GM06990 (cell line): Measurements from ENCODE around the gene HOXB9.
A peak's percentile ranks its signal among the peaks of the same experiment; 100 is the strongest.

Source experiments
- DNase-seq: peaks from one replicate; pipeline ENCODE4 v3.0.0-alpha.2; 2011; ENCODE audit not compliant: insufficient read length; ENCODE audit errors: extremely low read depth
- H3K27me3 ChIP-seq: replicated peaks from 2 replicates; pipeline ENCODE4 v1.6.0; 2011; ENCODE audit warnings: low read length; ENCODE audit not compliant: control insufficient read depth, insufficient read depth
- H3K36me3 ChIP-seq: 2 replicates; pipeline ENCODE4 v1.5.1; 2011; ENCODE audit warnings: low read length; ENCODE audit not compliant: control insufficient read depth, insufficient read depth
- H3K4me3 ChIP-seq: replicated peaks from 2 replicates; pipeline ENCODE4 v1.5.1; 2011; ENCODE audit warnings: low read depth, mild to moderate bottlenecking, control low read depth, low read length
- TF ChIP-seq, protein P1 (sequence below): IDR thresholded peaks from 2 replicates; pipeline ENCODE4 v1.5.1; 2011; ENCODE audit warnings: low read length, control low read depth, mild to moderate bottlenecking, inconsistent platforms; ENCODE audit not compliant: insufficient read depth, poor library complexity, severe bottlenecking

Gene HOXB9

DNA sequence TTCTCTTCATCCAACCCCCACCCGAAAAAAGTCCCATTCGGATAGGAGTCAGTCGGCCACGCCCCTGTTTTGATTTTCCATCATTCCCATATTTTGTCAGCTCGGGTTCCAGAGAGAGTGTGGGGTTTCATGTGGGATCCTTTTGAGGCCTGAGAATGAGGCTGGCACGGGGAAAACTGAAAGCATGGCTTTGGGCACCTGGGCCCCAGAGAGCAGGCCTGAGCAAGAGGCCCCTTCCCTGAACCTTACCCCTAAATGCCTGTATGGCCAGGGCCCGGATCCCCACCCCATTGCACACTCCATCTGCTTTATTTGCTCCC lies 43.4 kb downstream of the HOXB9 start:
- no peak overlapping the region for H3K4me3 ChIP-seq
- H3K36me3 ChIP-seq: no peaks in the 10 kb centered on the region
- H3K27me3 ChIP-seq: no peaks in the 10 kb centered on the region
- no peak for DNase-seq
- TF ChIP-seq, protein P1, sequence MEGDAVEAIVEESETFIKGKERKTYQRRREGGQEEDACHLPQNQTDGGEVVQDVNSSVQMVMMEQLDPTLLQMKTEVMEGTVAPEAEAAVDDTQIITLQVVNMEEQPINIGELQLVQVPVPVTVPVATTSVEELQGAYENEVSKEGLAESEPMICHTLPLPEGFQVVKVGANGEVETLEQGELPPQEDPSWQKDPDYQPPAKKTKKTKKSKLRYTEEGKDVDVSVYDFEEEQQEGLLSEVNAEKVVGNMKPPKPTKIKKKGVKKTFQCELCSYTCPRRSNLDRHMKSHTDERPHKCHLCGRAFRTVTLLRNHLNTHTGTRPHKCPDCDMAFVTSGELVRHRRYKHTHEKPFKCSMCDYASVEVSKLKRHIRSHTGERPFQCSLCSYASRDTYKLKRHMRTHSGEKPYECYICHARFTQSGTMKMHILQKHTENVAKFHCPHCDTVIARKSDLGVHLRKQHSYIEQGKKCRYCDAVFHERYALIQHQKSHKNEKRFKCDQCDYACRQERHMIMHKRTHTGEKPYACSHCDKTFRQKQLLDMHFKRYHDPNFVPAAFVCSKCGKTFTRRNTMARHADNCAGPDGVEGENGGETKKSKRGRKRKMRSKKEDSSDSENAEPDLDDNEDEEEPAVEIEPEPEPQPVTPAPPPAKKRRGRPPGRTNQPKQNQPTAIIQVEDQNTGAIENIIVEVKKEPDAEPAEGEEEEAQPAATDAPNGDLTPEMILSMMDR: no peak

DNA sequence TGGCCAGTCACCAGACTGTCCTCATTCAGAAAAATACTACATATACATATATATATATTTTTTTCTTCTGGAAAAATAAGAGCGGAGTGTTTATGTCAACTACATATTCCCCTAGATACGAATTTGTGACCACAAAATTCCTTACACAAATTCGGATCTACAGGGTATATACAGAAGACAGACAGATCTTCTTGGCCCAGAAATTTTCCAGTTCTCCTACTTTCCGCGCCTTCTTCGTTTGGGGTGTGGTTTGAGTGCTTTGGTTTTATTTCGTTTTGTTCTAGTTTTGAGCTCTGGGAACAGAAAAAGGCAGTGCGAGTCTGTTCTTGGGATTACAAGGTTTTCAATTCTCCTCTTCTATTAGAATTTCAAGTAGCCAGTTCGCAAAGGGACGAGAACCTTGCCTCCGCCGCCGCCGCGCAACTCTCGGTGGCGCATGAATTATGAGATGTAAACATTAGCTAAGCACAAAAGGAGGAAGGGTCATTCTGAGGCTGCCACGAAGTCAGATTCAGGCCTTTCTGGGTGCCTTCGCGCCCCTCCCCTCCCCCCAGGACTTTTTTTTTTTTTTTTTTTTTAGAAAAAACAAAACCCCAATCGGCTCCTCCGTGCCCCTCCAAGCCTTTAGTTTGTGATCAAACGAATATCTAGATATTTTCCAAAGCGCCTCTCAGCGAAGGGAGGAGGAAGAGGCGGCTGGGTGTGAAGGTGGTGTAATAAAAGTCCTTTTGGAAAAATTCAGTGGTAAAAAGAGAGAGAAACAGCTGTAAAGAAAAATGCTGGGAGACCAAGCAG lies 46.2 kb downstream of the HOXB9 start:
- H3K36me3 ChIP-seq: no peaks in the 10 kb centered on the region
- no peak for DNase-seq
- no peak overlapping the region; the same call in 1 of the 2 replicates for H3K4me3 ChIP-seq
- H3K27me3 ChIP-seq: no peaks in the 10 kb centered on the region
- TF ChIP-seq, protein P1: no peak

DNA sequence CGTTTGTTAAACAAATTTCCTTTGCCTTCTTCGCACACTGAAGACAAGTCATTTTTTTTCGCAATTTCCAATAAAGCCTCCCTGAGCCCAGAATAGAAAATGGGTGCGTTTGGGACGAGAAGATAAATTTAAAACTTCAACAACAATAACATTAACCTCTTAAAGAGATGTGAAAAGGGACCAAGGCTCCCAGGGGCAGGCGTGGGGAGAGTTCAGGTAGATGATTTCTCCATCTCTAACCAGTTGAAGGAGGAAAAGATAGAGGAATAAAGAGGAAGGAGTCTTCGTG lies 46.7 kb downstream of the HOXB9 start:
- TF ChIP-seq, protein P1: no peak
- DNase-seq: no peak
- H3K27me3 ChIP-seq: no peaks in the 10 kb centered on the region
- peak overlapping the region; percentile 75 for H3K4me3 ChIP-seq
- H3K36me3 ChIP-seq: no peaks in the 10 kb centered on the region

DNA sequence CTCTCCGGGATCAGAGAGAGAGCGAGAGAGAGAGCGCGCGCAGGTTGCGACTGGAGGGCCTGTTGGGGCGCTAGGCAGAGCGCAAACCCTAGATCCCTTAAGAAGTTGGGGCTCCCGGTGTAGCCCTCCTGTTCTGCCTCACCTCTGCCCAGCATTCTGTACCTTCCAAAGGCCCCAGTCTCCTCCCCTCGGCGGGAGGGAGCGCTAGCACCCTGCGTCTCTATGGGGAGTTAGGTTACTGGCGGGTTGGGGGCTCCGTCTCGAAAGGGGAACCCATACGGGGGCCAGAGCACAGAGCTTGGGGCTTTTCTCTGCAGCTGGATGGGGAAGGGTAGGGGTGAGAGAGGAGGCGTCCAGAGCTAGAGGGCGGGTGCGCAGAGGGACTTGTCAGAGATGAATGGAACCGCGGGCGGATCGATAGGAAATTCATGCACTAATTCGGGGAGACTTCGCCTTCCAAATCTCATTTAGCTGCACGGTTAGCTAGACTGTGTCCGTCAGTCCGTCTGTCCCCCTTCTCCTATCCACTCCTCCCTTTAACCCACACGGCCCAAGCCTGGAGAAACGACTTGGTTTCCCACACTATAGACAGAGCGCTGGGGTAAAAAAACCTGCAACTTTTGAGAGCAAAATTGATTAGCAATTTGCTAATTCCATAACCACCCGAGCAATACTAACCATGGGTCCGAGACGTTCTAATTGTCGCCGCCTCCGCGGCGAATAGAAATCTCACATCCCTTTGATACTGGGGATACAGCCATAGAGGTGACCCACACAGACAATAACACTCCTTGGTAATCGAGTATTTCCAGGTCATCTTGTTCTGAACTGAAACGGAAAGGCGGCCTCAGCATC lies 47.3 kb downstream of the HOXB9 start:
- TF ChIP-seq, protein P1: peak; percentile 22
- H3K4me3 ChIP-seq: peak overlapping the region; percentile 75
- DNase-seq: no peak
- no peaks in the 10 kb centered on the region for H3K36me3 ChIP-seq
- no peaks in the 10 kb centered on the region for H3K27me3 ChIP-seq

DNA sequence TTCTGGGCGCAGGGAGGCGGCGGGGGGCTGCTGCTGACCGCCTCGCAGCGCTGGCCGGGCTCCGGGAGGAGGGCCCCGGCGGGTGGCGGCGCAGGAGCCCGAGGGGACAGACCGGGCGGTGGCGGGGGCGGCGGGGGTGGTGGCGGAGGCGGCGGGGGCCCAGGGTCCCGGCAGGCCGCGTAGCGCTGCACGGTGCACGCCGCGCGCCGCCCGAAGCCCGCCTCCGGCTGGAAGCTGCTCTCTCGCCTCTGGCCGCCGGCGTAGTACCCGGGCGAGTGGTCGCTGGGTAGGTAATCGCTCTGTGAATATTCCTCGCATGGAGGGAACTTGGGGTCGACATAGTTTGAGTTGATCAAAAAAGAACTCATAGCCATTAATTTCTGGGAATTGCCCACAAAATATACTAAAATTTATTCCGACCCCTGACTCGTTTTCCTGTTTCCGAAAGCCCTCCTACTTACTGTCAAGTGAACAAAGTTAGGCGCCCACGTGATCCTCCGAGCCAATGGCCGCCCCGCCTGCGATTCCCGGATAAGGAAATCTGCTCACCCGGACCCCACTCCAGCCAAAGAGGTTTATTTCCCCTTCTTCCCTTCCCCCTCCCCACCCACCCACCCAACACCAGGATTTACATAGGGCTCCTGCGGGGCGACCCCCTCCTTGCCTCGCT lies 48.1 kb downstream of the HOXB9 start, which contains the start of gene HOXB4:
Gene HOXB4 (minus strand): TSS at position 405 of the 670 bp plus-strand sequence. CDS start 31 bp downstream, at position 374.
- Histone ChIP-seq H3K4me3 (peak within 1 kb of the TSS; percentile 75), H3K27me3 (no peaks in the 10 kb centered on the region), H3K36me3 (no peaks in the 10 kb centered on the region)
- peak; percentile 68 for DNase-seq
- TF ChIP-seq, protein P1: no peak
